G401.6 (cell line): ENCODE results near the gene USP19.

Experiments used
- FAIRE-seq: peaks from 2 replicates; lab custom pipeline; 2012; peaks lifted over from hg19 to GRCh38; lab: Jason Lieb, UNC

The USP19 gene

GRCh38 chr3:49104427-49105291 lies 16.0 kb downstream of the USP19 start, which contains the start of gene QARS1:
Gene QARS1 (minus strand): TSS chr3:49104757. CDS start chr3:49104733, 24 bp downstream.
- peak; percentile 98 for FAIRE-seq

GRCh38 chr3:49104052-49104426 lies 16.6 kb downstream of the USP19 start:
- FAIRE-seq, result no peak

GRCh38 chr3:49100046-49100615 lies 20.5 kb downstream of the USP19 start:
- FAIRE-seq, result no peak

- no peak for FAIRE-seq
Measured at GRCh38 chr3:49098910-49099630, 21.6 kb downstream of the USP19 start.

- FAIRE-seq, result no peak
Measured at GRCh38 chr3:49098429-49098828, 22.2 kb downstream of the USP19 start.

- peak; percentile 98 for FAIRE-seq
Measured at GRCh38 chr3:49093853-49094767, 26.5 kb downstream of the USP19 start, which contains the start of gene QRICH1. Gene QRICH1 (minus strand): TSS chr3:49094071. CDS start chr3:49077017, 17,054 bp downstream.

- peak; percentile 44 for FAIRE-seq
Measured at GRCh38 chr3:49092938-49093852, 27.4 kb downstream of the USP19 start.

GRCh38 chr3:49081429-49081828 lies 39.2 kb downstream of the USP19 start:
- FAIRE-seq, result no peak

- peak; percentile 96 for FAIRE-seq
Measured at GRCh38 chr3:49079270-49079669, 41.4 kb downstream of the USP19 start.

- FAIRE-seq, result no peak
Measured at GRCh38 chr3:49076646-49077045, 44.0 kb downstream of the USP19 start.

- FAIRE-seq, result no peak
Measured at GRCh38 chr3:49076116-49076515, 44.5 kb downstream of the USP19 start.
